Heart left ventricle (tissue), 16 donors: ENCODE data around the gene LCP1. TPM values are rescaled to one million over a fixed set of nuclear protein-coding genes. Genes with fewer than 3 reads are reported as not detected.
A peak's percentile ranks its signal among the peaks of the same experiment; 100 is the strongest.
"Not testable (repeated sequence)": the region's sequence is repeated elsewhere in the genome, so short reads cannot be mapped to it uniquely, and the experiment has no call there.

Experiments
- ATAC-seq, 4 donors: fragments of 200-7000 bp; cut with Tn5 transposase; one replicate each; pipeline ENCODE4 v1.9.1; 2020 to 2022; ENCODE audit warnings: moderate library complexity in 4 of 4, mild to moderate bottlenecking in 3 of 4, moderate number of reproducible peaks in 1 of 4
- DNase-seq, 5 donors: peaks; one replicate each; pipeline ENCODE4 v3.0.0-alpha.2; 2020
- H3K27ac ChIP-seq, 12 donors: fragments of 200-600 bp; sonication (generic) in 4 of 12; one replicate each; pipeline versions ENCODE4 v1.5.0 to v1.8.0; 2016 to 2022; ENCODE audit warnings: mild to moderate bottlenecking in 2 of 12
- H3K27me3 ChIP-seq, 9 donors: fragments of 200-600 bp; sonication (generic) in 2 of 9; one replicate each; pipeline versions ENCODE4 v1.5.1 to v1.8.0; 2016 to 2022; ENCODE audit warnings: mild to moderate bottlenecking in 3 of 9
- H3K36me3 ChIP-seq, 9 donors: fragments of 200-600 bp; sonication (generic) in 2 of 9; one replicate each; pipeline versions ENCODE4 v1.5.0 to v1.8.0; 2018 to 2022; ENCODE audit warnings: mild to moderate bottlenecking in 2 of 9
- H3K4me1 ChIP-seq, 12 donors: fragments of 200-600 bp; sonication (generic) in 4 of 12; one replicate each; pipeline versions ENCODE4 v1.5.0 to v1.8.0; 2016 to 2022; ENCODE audit warnings: mild to moderate bottlenecking in 3 of 12
- H3K4me3 ChIP-seq, 12 donors: fragments of 200-600 bp; sonication (generic) in 4 of 12; one replicate each; pipeline versions ENCODE4 v1.5.0 to v1.8.0; 2017 to 2022; ENCODE audit warnings: mild to moderate bottlenecking in 9 of 12, moderate library complexity in 4 of 12
- H3K9me3 ChIP-seq, 12 donors: fragments of 200-600 bp; sonication (generic) in 4 of 12; one replicate each; pipeline versions ENCODE4 v1.5.0 to v1.8.0; 2016 to 2022; ENCODE audit warnings: mild to moderate bottlenecking in 1 of 12
- CTCF ChIP-seq, 12 donors: fragments of 200-600 bp; sonication (generic) in 4 of 12; IDR thresholded peaks; one replicate each; pipeline versions ENCODE4 v1.5.0 to v1.8.0; 2018 to 2022; ENCODE audit warnings: antibody characterized with exemption in 12 of 12, mild to moderate bottlenecking in 5 of 12
- POLR2A ChIP-seq, 2 donors: fragments of 450-650 bp; IDR thresholded peaks; one replicate each; pipeline ENCODE4 v1.6.1; 2017; ENCODE audit warnings: antibody characterized with exemption in 2 of 2, mild to moderate bottlenecking in 2 of 2, moderate library complexity in 2 of 2
- WGBS, 4 donors: extraction: QIAGEN DNeasy Blood & Tissue Kit in 2 of 4; methylation state at CpG; one replicate each; pipeline versions ENCODE4 v1.1.5 to v1.1.7; 2013 to 2018; 5-methylcytosine and 5-hydroxymethylcytosine counted together
- intact Hi-C, 10 donors: fragments of 100-400 bp; cut with DNase I; formaldehyde crosslinking; loops; one replicate each; pipeline versions ENCODE4 v1.11.1 to v1.14.2; 2022
- polyA plus RNA-seq, 2 donors: library from polyadenylated mRNA; stranded (reverse); fragments of 200-250 nt; gene quantifications; one replicate each; pipeline ENCODE4 v1.2.3, GENCODE V29; 2013
- total RNA-seq, 9 donors: library from RNA; depleted of rRNA in 2 of 9; stranded (reverse); fragments of >200 nt in 2 of 9; fragmentation: NEBNext Ultra II Directional in 3 of 9; extraction: Animal tissue kit (Norgen Biotek cat#: 25700) in 3 of 9; gene quantifications; one replicate each; pipeline versions ENCODE4 v1.1.0 to v1.2.4, GENCODE V29; 2016 to 2023
- donor health status: ischemic (EF 13 %, LVEDD 7.1; RV severe dilation, severe dysfunction).
- donor health status: healthy with polysubstance abuse.
- donor health status: DM: no; HTN: yes; CAD: no.
- donor health status: DM: no; HTN: no; CAD: no.
- donor health status: ischemic (EF 25% LVEDD 6.9; RV normal size, moderate dysfunction).
- donor health status: ischemic (EF 25% LVEDD 5.7; RV mildly dilated, moderate dysfunction).
- donor health status: healthy.
- donor health status: DM: yes; HTN: yes; CAD: no.
- donor health status: ischemic (EF 35%, LVEDD 5.7; RV mildly dilated, moderate dysfunction).
- donor health status: nonischemic (EF 11% LVEDD 7.7; RV severe dilation, severe dysfunction).
- donor health status: DM: yes; HTN: yes; CAD: no.
- donor health status: PGD.
- donor health status: ischemic (EF 29% LVEDD 5.4; RV normal size, mild dysfunction).
- donor health status: nonischemic (EF 23%, LVEDD 6.1; RV moderate dilation, normal function).

The LCP1 gene
- total and polyA plus RNA-seq, 11 donors: 1.9 to 230 (median 10.9) TPM

GRCh38 chr13:46166947-46167610 lies 14.9 kb downstream of the LCP1 start:
- WGBS, 4 donors: 56 to 69% (median 65%) methylated on average over 3 of the region's 3 CpGs
- intact Hi-C loops: loop anchor here in 1 of 10 donors (10.0 kb wide), 1 partner anchor 542 kb away; no protein-coding TSS in a partner anchor

DNA sequence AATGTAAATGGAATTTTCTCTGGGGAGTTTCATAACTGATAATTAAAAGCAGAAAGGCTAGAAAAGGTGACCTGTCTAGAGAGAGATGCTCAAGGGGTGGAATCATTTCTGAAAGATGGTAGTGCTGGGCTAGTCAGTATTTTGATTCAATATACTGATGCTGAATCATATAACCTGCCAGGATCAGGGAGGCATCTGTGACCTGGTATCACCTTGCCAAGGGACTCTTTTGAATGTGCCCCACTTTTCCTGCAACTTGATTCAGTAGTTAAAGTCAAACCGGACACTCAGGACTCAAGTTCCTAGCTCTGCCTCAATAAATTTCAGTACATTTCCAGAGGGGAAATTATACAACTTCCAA lies 15.8 kb downstream of the LCP1 start:
- WGBS, 4 donors: 72 to 89% (median 85%) methylated on average over 1 of the region's 1 CpG
- no peaks in the 10 kb centered on the region for H3K9me3 ChIP-seq
- H3K36me3 ChIP-seq: peaks cover 0 to 6% (median 0%) of the 10 kb centered on the region in 9 donors
- DNase-seq (no peak), ATAC-seq (no peak)
- H3K4me3 ChIP-seq: no peak overlapping the region
- no peak overlapping the region for H3K27ac ChIP-seq
- intact Hi-C loops: loop anchor here in 1 of 10 donors (10.0 kb wide), 1 partner anchor 541 kb away; no protein-coding TSS in a partner anchor
- H3K4me1 ChIP-seq: peaks cover 0 to 83% (median 7%) of the 10 kb centered on the region in 12 donors
- TF ChIP-seq POLR2A (IDR thresholded peaks at IDR 0.05): no peak
- no peak for TF ChIP-seq CTCF (IDR thresholded peaks at IDR 0.05)
- peaks cover 0 to 13% (median 0%) of the 10 kb centered on the region in 9 donors for H3K27me3 ChIP-seq

More at GRCh38 chr13:46166947-46167610, 14.9 kb downstream of the LCP1 start:
- no peak for DNase-seq
- Histone ChIP-seq H3K27me3 (peaks cover 0 to 13% (median 0%) of the 10 kb centered on the region in 9 donors), H3K36me3 (peaks cover 0 to 6% (median 0%) of the 10 kb centered on the region in 9 donors), H3K4me3 (peak overlapping the region in 1 of 12 donors; percentile 23), H3K9me3 (no peaks in the 10 kb centered on the region), H3K4me1 (peaks cover 0 to 84% (median 9%) of the 10 kb centered on the region in 12 donors), H3K27ac (peak overlapping the region in 1 of 12 donors; percentile 35)
- TF ChIP-seq POLR2A (IDR thresholded peaks at IDR 0.05) (no peak), CTCF (IDR thresholded peaks at IDR 0.05) (no peak)
- ATAC-seq: no peak

GRCh38 chr13:46165485-46166223 lies 16.3 kb downstream of the LCP1 start:
- peaks cover 0 to 83% (median 3%) of the 10 kb centered on the region in 12 donors for H3K4me1 ChIP-seq
- DNase-seq: no peak
- ATAC-seq: no peak
- TF ChIP-seq CTCF (IDR thresholded peaks at IDR 0.05) (no peak), POLR2A (IDR thresholded peaks at IDR 0.05) (no peak)
- intact Hi-C loops: loop anchor here in 1 of 10 donors (10.0 kb wide), 1 partner anchor 541 kb away; no protein-coding TSS in a partner anchor
- peaks cover 0 to 6% (median 0%) of the 10 kb centered on the region in 9 donors for H3K36me3 ChIP-seq
- WGBS, 4 donors: 56 to 61% (median 59%) methylated on average over 5 of the region's 5 CpGs
- peaks cover 0 to 13% (median 0%) of the 10 kb centered on the region in 9 donors for H3K27me3 ChIP-seq
- H3K27ac ChIP-seq: no peak overlapping the region
- H3K4me3 ChIP-seq: no peak overlapping the region
- H3K9me3 ChIP-seq: no peaks in the 10 kb centered on the region

- H3K27me3 ChIP-seq: peaks cover 0 to 13% (median 0%) of the 10 kb centered on the region in 9 donors
- peaks cover 0 to 7% (median 0%) of the 10 kb centered on the region in 9 donors for H3K36me3 ChIP-seq
- H3K4me1 ChIP-seq: peaks cover 0 to 83% (median 0%) of the 10 kb centered on the region in 12 donors
- H3K27ac ChIP-seq: no peak overlapping the region
- DNase-seq: no peak
- H3K9me3 ChIP-seq: peaks cover 0 to 3% (median 0%) of the 10 kb centered on the region in 12 donors
- H3K4me3 ChIP-seq: no peak overlapping the region
- no peak for ATAC-seq
- intact Hi-C loops: loop anchor here in 1 of 10 donors (5.0 to 10.0 kb wide), 2 partner anchors 357 to 540 kb away; no protein-coding TSS in a partner anchor
- no peak for TF ChIP-seq CTCF (IDR thresholded peaks at IDR 0.05)
- TF ChIP-seq POLR2A (IDR thresholded peaks at IDR 0.05): no peak
These were observed 17.3 kb downstream of the LCP1 start for GRCh38 chr13:46164661-46165060.

DNA sequence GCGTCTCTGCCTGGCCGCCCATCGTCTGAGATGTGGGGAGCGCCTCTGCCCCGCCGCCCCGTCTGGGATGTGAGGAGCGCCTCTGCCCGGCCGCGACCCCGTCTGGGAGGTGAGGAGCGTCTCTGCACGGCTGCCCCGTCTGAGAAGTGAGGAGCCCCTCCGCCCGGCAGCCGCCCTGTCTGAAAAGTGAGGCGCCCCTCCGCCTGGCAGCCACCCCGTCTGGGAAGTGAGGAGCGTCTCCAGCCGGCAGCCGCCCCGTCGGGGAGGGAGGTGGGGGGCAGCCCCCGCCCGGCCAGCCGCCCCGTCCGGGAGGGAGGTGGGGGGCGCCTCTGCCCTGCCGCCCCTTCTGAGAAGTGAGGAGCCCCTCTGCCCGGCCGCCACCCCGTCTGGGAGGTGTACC lies 19.2 kb downstream of the LCP1 start:
- H3K27me3 ChIP-seq: peaks cover 0 to 15% (median 0%) of the 10 kb centered on the region in 9 donors
- not testable (repeated sequence) for DNase-seq, H3K27ac ChIP-seq, H3K4me3 ChIP-seq, ATAC-seq, H3K9me3 ChIP-seq
- H3K36me3 ChIP-seq: peaks cover 0 to 26% (median 0%) of the 10 kb centered on the region in 9 donors
- intact Hi-C loops: loop anchor here in 1 of 10 donors (5.0 to 10.0 kb wide), 2 partner anchors 355 to 538 kb away; no protein-coding TSS in a partner anchor
- H3K4me1 ChIP-seq: peaks cover 0 to 68% (median 0%) of the 10 kb centered on the region in 12 donors
- WGBS, 4 donors: 92 to 97% (median 95%) methylated on average over 32 to 36 of the region's 36 CpGs
